Non-pigmented ciliary epithelial cell (primary cell): ENCODE measurements around the gene SF3B3.
"Not testable (repeated sequence)": the region's sequence is repeated elsewhere in the genome, so short reads cannot be mapped to it uniquely, and the experiment has no call there.

Experiments
- DNase-seq: peaks from one replicate; pipeline ENCODE4 v3.0.0-alpha.2; 2010; ENCODE audit warnings: low read depth

The SF3B3 gene

GRCh38 chr16:70615945-70616344 lies 92.3 kb downstream of the SF3B3 start:
- no peak for DNase-seq

GRCh38 chr16:70621864-70622263 lies 98.2 kb downstream of the SF3B3 start:
- DNase-seq = not testable (repeated sequence)
